ENCODE measurements around the gene CAMTA1.

GRCh38 chr1:7011826-7012225 is 226.6 kb downstream of the CAMTA1 start:
- TF ChIP-seq EZH2 (IDR thresholded peaks at IDR 0.05; ENCODE audit: insufficient read depth, low read length) (no peak), CTCF (IDR thresholded peaks at IDR 0.05; ENCODE audit: insufficient read depth, low read depth, low read length) (no peak)

Measured in astrocyte (in vitro differentiated cells and primary cell).